Cardiac septum (tissue), 1 donor: ENCODE results near the gene GPC1. TPM values are rescaled to one million over a fixed set of nuclear protein-coding genes. Genes with fewer than 3 reads are reported as not detected.
"Not testable (repeated sequence)": the region's sequence is repeated elsewhere in the genome, so short reads cannot be mapped to it uniquely, and the experiment has no call there.

ENCODE experiments used
- DNase-seq: peaks from one replicate; pipeline ENCODE4 v3.0.0-alpha.2; 2020; ENCODE audit warnings: low spot score
- intact Hi-C: fragments of 100-400 bp; cut with DNase I; formaldehyde crosslinking; loops from one replicate; pipeline ENCODE4 v1.14.0; 2022
- long read RNA-seq: library from polyadenylated mRNA; unstranded; transcript quantifications from one replicate; pipeline ENCODE4 v2.0.0, GENCODE V29; 2021
- total RNA-seq: library from RNA; stranded (reverse); fragmentation: NEBNext Ultra II Directional; extraction: Animal tissue kit (Norgen Biotek cat#: 25700); gene quantifications from one replicate; pipeline ENCODE4 v1.2.1, GENCODE V29; 2021
- donor health status: DM: no; HTN: no; CAD: no.

The GPC1 gene
- 291 TPM for total RNA-seq
- long read RNA-seq, transcript GPC1-201 (9 exons, 3,713 nt) = major isoform, 493 of 826 reads
- long read RNA-seq, partial matches to known transcripts = 88 of 826 reads
- long read RNA-seq, other reads (novel, unspliced or antisense) = 244 of 826 reads

GRCh38 chr2:240435457-240435947 is at the start of gene GPC1:
GPC1 (plus strand) TSS chr2:240435663; CDS start chr2:240435919, 256 bp downstream.
- intact Hi-C loops = loop anchor here (1.0 to 5.0 kb wide), 3 partner anchors 65 to 283 kb away; no protein-coding TSS in a partner anchor
- DNase-seq = peak; percentile 80

GRCh38 chr2:240386326-240386725 is 49.1 kb upstream of the GPC1 start:
- DNase-seq = peak; percentile 69
- intact Hi-C loops = loop anchor here (5.0 kb wide), 1 partner anchor 46 kb away; no protein-coding TSS in a partner anchor

GRCh38 chr2:240386743-240387142 is 48.7 kb upstream of the GPC1 start:
- DNase-seq = not testable (repeated sequence)

GRCh38 chr2:240387325-240387668 is 48.2 kb upstream of the GPC1 start:
- intact Hi-C loops = loop anchor here (5.0 kb wide), 1 partner anchor 45 kb away; no protein-coding TSS in a partner anchor
- peak; percentile 59 for DNase-seq

More at GRCh38 chr2:240386743-240387142, 48.7 kb upstream of the GPC1 start:
- intact Hi-C loops = loop anchor here (5.0 kb wide), 1 partner anchor 46 kb away; no protein-coding TSS in a partner anchor

- peak; percentile 79 for DNase-seq
- intact Hi-C loops = loop anchor here (5.0 kb wide), 1 partner anchor 44 kb away; no protein-coding TSS in a partner anchor
Observed at GRCh38 chr2:240387669-240388358, 47.6 kb upstream of the GPC1 start.

GRCh38 chr2:240388471-240389301 is 46.8 kb upstream of the GPC1 start:
- intact Hi-C loops = loop anchor here (5.0 kb wide), 1 partner anchor 44 kb away; no protein-coding TSS in a partner anchor
- peak; percentile 75 for DNase-seq

GRCh38 chr2:240389302-240389805 is 46.1 kb upstream of the GPC1 start:
- intact Hi-C loops = loop anchor here (5.0 kb wide), 1 partner anchor 43 kb away; no protein-coding TSS in a partner anchor
- peak; percentile 53 for DNase-seq

GRCh38 chr2:240390091-240391073 is 45.1 kb upstream of the GPC1 start:
- DNase-seq = peak; percentile 73
- intact Hi-C loops = no loop called here

GRCh38 chr2:240391111-240392051 is 44.1 kb upstream of the GPC1 start:
- peak; percentile 69 for DNase-seq
- intact Hi-C loops = no loop called here

- intact Hi-C loops = no loop called here
- peak; percentile 71 for DNase-seq
Observed at GRCh38 chr2:240392084-240392947, 43.1 kb upstream of the GPC1 start.

GRCh38 chr2:240392948-240393830 is 42.3 kb upstream of the GPC1 start:
- intact Hi-C loops = no loop called here
- DNase-seq = peak; percentile 69

GRCh38 chr2:240393831-240394410 is 41.5 kb upstream of the GPC1 start:
- DNase-seq = peak; percentile 65
- intact Hi-C loops = no loop called here

GRCh38 chr2:240394549-240394948 is 40.9 kb upstream of the GPC1 start:
- intact Hi-C loops = no loop called here
- peak; percentile 68 for DNase-seq

GRCh38 chr2:240395448-240395847 is 40.0 kb upstream of the GPC1 start:
- DNase-seq = peak; percentile 67
- intact Hi-C loops = no loop called here
